GM18868 (cell line): Measurements from ENCODE around the gene APOH.
"Not testable (repeated sequence)": the region's sequence is repeated elsewhere in the genome, so short reads cannot be mapped to it uniquely, and the experiment has no call there.

Source experiments
- ATAC-seq: cut with Tn5 transposase; IDR thresholded peaks from one replicate; pipeline ENCODE4 v1.9.1; 2021; ENCODE audit warnings: mild to moderate bottlenecking, moderate library complexity; ENCODE audit not compliant: unreplicated experiment

Gene APOH, protein sequence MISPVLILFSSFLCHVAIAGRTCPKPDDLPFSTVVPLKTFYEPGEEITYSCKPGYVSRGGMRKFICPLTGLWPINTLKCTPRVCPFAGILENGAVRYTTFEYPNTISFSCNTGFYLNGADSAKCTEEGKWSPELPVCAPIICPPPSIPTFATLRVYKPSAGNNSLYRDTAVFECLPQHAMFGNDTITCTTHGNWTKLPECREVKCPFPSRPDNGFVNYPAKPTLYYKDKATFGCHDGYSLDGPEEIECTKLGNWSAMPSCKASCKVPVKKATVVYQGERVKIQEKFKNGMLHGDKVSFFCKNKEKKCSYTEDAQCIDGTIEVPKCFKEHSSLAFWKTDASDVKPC

DNA sequence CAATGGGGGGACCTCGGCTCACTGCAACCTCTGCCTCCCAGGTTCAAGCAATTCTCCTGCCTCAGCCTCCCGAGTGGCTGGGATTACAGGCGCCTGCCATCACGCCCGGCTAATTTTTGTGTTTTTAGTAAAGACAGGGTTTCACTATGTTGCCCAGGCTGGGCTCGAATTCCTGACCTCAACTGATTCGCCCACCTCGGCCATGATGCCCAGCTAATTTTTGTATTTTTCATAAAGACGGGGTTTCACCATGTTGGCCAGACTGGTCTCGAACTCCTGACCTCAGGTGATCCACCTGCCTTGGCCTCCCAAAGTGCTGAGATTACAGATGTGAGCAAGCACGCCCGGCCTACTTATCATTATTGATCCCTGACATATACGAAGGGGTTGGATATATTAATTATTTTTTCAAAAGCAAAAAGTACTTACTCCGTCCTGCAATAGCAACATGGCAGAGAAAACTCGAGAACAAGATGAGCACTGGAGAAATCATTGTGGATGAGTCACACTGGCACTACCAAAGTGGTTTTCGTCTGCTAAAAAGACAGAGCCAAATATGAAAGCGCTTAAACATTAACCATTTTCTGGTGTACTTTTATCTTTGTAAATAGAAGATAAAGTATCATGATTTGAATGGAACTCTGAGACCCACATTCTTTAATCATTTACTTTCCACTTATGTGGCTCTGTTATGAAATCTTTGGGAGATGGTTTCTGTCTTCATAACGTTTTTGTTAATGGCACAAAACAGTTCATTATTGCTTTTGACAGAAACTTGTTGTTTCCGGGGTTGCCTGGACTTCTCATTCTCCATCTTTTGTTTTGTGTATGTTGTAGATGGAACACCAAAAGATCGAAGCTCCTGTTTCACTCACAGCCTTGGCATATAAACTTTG, at the start of gene APOH:
Gene APOH, minus strand, starts transcription at position 529 of the 896 bp plus-strand sequence. Its CDS starts 36 bp downstream, at position 493.
- ATAC-seq, result no peak

DNA sequence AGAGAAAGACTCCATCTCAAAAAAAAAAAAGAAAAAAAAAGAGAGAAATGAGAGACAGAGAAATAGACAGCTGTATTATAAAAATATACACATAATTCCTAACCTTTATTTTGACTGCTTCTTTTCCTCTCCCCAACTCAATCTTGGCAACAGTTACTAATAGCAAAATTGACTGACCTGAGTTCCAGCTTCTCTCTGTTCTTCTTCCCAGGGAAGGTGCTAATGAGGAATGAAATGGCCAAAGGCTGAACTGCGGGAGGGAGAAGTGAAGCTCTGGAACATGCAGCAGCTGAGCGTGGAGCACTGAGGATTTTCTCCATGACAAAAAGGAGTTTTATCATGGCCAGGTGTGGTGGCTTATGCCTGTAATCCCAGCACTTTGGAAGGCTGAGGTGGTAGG, 48.0 kb upstream of the APOH start:
- ATAC-seq, result no peak

DNA sequence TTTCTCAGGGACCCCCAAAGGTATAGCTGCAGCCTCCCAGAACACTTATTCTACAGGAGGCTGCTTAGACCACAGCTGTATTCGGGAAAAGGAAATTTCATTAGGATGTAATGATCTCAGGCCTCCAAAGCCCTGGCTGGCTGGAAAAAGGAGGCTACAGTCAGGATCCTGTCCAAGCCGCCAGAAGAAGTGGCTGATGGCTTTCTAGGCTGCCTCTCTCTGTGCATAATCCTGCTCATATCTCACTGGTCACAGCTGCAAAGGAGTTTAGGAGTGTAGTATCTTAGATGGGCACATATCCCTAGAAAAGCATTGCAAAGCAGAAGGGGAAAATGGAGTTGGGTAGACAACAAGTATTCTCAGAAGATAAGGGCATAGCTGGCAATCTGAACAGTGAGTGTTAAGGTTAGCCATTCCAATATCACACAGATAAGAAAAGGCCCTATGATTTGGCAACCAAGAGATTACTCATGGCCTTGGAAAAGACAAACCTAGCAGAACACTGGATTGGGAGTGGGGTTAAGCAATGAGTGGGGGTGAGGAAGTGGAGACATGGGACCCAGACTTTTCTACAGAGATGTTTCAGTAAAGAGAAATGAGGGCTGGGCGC, 47.2 kb upstream of the APOH start:
- no peak for ATAC-seq

DNA sequence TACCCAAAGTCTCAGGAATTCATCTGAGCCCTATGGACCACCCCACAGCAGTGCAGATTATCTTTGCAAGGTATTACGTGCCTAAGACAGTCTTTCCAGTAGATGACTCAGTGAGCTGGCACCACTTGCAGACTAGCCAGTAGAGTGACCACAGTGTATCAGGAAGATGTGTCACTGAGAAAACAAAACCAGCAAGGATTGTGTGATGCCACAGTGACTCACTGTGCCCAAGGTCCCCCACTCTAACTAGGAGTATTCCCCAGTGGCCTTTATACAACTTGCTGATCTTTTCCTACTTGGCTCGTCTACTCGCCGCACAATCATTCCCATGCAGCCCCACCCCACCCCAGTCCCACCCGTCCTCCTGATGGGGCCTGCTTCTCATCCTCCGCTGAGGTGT, 46.4 kb upstream of the APOH start:
- ATAC-seq, result no peak

DNA sequence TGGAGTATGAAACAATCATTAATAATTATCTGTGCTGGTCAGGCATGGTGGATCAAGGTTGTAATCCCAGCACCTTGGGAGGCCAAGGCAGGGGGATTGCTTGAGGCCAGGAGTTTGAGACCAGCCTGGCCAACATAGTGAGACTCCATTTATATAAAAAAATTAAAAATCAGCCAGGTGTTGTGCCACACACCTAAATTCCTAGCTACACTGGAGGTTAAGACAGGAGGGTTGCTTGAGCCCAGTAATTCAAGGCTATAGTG, 44.3 kb upstream of the APOH start:
- ATAC-seq, result no peak

DNA sequence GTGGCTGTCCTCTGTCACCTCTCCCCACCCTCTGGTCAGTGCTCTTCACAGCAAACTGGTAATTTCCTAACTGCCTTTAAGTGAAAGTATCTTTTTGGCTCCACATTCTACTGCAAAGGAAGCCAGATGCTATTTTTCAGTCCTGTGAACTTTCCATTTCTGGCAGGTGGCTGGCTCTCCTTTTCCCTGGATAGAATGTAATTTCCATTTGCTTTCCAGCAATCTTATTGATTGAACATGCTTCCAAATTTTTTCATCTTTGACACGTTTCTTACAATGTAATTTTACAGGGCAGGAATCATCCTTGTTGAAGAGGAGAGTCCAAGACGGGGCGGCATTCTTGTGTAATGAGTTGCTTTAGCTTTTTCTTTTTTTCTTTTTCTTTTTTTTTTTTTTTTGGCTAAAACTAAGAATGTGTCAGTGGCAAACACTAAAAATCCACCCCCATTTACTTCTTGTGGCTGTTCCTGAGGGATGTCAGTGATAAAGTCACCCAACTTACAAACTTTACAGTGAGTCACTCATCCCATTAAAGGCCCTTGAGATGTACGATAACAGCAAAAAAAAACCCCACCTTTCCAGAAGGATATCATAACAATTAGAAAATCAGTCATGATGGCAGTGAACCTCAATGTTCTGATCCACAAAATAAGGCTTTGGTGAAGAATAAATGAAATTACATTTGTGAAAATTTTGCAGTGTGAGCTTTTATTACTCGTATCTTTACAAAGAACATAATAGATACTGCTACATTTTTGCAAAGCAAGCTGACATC, 43.8 kb upstream of the APOH start:
- no peak for ATAC-seq

- ATAC-seq, result no peak
Observed at GRCh38 chr17:66271512-66271911, 42.3 kb upstream of the APOH start.

DNA sequence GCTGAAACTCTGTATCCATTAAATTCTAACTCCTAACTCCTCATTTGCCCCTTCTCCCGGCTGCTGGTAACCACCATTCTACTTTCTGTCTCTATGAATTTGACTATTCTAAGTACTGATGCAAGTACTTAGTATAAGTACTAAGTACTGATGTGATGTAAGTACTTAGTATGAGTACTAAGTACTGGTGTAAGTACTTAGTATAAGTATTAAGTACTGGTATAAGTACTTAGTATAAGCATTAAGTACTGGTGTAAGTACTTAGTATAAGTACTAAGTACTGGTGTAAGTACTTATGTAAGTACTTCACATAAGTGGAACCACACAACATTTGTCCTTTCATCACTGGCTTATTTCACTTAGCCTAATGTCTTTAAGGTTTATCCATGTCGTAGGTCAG, 40.9 kb upstream of the APOH start:
- ATAC-seq, result no peak

GRCh38 chr17:66268247-66268927, 39.2 kb upstream of the APOH start:
- no peak for ATAC-seq

DNA sequence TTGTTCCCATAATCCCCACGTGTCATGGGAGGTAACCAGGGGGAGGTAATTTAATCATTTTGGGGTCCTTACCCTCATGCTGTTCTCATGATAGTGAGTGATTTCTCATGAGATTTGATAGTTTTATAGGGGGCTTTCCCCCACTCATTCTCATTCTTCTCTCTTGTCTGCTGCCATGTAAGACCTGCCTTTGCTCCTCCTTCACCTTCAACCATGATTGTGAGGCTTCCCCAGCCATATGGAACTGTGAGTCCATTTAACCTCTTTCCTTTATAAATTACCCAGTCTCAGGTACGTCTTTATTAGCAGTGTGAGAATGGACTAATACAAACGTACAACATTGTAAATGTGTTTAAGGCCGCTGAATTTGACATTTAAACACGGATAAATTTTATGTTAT, 35.5 kb upstream of the APOH start:
- ATAC-seq, result no peak

DNA sequence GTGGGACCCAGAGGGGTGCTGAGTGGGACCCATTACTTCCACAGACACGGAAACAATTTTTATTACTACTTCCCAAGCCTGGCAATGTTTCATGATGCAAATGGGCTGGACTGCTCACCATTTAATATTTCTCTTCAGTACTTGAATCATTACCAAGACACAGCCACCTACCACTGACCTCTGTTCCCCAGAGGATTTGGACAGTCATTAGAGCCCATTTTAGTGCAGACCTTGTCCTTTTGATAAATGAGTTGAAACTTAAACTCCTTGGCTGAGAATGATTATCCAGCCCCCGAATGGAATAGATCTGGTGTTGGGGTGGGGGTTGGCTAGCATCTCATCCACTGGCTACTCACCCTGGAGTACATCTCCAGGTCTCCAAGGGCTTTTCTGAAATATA, 33.6 kb upstream of the APOH start:
- ATAC-seq, result no peak

- ATAC-seq, result no peak
Observed at GRCh38 chr17:66260688-66261087, 31.5 kb upstream of the APOH start.

GRCh38 chr17:66260275-66260674, 31.1 kb upstream of the APOH start:
- ATAC-seq, result no peak

DNA sequence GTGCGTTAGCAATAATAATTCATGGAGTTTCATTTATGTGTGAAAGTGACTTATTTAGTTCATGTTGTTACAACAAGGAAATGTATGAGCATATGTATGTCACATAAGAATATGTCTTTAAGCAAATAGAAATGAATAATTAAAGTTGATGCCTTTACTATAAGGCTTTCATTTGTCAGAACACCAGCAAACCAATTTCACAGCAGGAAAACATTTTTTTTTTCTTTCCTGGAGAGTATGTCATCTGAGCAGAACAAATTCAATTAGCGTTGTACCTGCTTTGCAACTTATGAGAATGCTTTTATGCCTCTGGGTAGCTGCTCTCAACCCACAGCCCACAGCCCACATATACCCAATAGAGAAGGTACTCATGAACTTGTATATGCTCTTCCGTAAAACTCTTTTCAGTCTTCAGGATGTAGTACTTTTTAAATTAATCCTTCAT, 26.3 kb upstream of the APOH start:
- ATAC-seq, result no peak

- ATAC-seq, result no peak
Observed at GRCh38 chr17:66255112-66255511, 25.9 kb upstream of the APOH start.

DNA sequence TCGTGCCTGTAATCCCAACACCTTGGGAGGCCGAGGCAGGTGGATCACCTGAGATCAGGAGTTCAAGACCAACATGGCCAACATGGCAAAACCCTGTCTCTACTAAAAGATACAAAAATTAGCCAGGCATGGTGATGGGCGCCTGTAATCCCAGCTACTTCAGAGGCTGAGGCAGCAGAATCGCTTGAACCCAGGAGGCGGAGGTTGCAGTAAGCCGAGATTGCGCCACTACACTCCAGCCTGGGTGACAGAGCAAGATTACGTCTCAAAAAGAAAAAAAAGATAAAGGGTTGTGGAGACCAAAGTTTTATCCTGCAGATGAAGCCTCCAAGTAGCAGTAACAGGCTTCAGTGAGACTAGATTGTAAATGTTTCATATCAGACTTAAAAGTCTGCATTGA, 24.2 kb upstream of the APOH start:
- ATAC-seq, result not testable (repeated sequence)

DNA sequence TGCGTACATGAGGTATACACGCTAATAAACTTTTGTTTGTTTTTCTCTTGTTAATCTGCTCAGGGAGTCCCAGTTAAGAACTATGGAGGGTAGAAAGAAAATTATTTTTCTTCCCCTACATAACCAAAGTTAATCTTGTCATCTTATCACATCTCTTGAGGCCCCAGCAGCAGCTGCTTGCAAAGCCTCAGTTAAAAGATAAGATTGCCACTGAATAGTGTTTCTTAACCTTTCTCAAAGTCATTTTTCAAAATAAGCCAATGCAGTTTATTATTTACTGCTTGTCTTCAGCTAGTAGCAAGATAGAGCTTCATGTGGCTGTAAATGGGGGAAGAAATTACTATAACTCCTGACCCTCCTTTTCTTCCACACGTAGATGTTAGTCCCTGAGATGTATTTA, 21.5 kb upstream of the APOH start:
- no peak for ATAC-seq

DNA sequence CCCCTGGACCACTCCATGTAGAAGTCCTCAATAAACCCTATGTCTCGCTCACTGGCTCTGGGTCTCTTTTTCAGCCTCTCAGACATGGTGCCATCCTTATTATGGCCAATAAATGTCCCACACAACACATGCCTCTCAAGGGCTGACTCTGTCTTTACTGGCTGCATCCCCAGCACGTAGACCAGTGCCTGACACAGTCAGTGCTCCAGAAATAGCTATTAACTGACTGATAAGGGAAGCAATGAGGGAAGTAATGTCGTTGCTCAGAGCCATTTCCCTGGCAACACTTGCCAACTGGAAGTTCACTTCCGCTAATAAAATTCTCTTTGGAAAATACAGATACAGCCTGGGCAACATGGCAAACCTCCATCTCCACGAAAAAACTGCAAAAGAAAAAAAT, 19.1 kb upstream of the APOH start:
- ATAC-seq, result no peak

DNA sequence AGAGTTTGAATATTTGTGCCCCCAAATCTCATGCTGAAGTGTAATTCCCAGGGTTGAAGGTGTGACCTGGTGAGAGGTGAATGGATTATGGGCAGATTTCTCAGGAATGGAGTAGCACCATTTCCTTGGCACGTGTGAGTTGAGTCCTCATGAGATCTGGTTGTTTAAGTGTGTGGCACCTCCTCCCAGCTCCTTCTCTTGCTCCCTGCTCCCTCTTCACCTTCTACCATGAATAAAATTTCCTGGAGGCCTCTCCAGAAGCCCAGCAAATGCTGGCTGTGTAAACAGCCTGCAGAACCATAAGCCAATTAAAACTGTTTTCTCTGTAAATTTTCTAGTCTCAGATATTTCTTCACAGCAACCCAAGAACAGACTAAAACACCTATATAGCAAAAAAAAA, 12.6 kb upstream of the APOH start:
- ATAC-seq, result no peak

DNA sequence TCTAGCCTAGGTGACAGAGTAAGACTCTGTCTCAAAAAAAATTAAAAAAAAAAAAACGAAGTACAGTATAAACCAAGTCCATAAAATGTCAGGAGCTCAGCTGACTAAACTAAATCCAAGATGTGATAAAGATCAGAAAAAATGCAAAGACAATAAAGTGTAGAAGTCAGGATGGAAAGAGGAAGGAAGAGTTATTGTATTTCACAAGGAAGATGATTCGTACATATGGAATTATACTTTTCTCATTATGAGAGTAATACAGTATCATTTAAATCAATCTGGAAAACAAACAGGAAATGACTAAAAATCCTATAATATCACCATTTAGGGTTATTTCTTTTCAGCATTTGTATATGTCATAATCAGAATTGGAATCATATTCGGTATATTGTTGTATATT, 11.4 kb upstream of the APOH start:
- ATAC-seq, result no peak

- ATAC-seq, result no peak
Observed at GRCh38 chr17:66240013-66240412, 10.8 kb upstream of the APOH start.
